ENCODE results near the gene DDX10. TPM values are rescaled to one million over a fixed set of nuclear protein-coding genes. Genes with fewer than 3 reads are reported as not detected.

DDX10 gene
- total RNA-seq, 2 donors from 2014 or later, result 18.5 to 33.1 TPM

DNA sequence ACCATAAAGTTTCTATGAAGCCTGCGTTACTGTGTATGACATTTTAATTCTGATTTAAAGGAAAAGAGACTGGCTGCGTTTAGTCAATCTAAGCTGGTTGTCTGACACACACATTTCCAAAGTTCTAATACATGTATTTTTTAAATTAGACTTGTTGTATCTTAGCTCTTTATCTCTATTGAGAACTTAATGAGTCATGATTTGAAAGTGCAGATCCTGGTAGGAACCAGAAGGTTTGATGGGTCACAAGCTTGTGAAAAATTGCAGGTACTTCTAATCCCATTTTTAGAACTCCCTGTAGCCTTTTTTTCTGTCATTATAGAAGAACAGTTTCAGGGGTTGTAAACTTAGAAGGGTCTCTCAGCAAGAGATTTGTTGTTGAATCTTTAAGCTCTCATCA, 210.3 kb downstream of the DDX10 start:
- H3K4me1 ChIP-seq (replicated peaks), result no peaks in the 10 kb centered on the region
- WGBS, result 84% methylated on average over 2 of the region's 2 CpGs
- no peak for DNase-seq (ENCODE audit: low spot score)
- H3K4me3 ChIP-seq, result no peak overlapping the region
- TF ChIP-seq, protein P1, sequence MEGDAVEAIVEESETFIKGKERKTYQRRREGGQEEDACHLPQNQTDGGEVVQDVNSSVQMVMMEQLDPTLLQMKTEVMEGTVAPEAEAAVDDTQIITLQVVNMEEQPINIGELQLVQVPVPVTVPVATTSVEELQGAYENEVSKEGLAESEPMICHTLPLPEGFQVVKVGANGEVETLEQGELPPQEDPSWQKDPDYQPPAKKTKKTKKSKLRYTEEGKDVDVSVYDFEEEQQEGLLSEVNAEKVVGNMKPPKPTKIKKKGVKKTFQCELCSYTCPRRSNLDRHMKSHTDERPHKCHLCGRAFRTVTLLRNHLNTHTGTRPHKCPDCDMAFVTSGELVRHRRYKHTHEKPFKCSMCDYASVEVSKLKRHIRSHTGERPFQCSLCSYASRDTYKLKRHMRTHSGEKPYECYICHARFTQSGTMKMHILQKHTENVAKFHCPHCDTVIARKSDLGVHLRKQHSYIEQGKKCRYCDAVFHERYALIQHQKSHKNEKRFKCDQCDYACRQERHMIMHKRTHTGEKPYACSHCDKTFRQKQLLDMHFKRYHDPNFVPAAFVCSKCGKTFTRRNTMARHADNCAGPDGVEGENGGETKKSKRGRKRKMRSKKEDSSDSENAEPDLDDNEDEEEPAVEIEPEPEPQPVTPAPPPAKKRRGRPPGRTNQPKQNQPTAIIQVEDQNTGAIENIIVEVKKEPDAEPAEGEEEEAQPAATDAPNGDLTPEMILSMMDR (IDR thresholded peaks at IDR 0.05), result no peak
- TF ChIP-seq POLR2A (IDR thresholded peaks at IDR 0.05) (no peak), POLR2AphosphoS5 (IDR thresholded peaks at IDR 0.05) (no peak)
- H3K9me3 ChIP-seq, result no peaks in the 10 kb centered on the region
- H3K27ac ChIP-seq, result no peak overlapping the region
- intact Hi-C loops (cut with DNase I), result no loop called here
- H3K36me3 ChIP-seq, result no peaks in the 10 kb centered on the region
- no peaks in the 10 kb centered on the region for H3K27me3 ChIP-seq (replicated peaks; ENCODE audit: insufficient read depth)

DNA sequence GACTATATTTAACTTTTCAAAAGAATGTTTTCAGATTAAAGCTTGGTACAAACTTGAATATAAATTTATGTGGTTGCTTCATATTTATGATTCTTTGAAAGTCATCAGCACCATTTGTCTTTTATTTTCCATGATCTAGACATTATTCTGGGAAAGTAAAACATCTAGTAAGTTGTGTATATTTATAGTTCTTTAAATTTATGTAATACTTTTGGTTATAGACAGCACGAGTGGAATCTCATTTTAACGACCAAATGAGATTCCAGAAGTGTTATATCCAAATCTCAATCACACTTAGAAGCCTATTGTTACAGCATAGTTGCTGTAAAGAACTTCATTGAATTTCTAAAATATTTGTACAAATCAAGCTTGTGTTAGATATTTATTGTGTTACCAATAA, 212.3 kb downstream of the DDX10 start:
- TF ChIP-seq, protein P1 (IDR thresholded peaks at IDR 0.05), result no peak
- DNase-seq (ENCODE audit: low spot score), result no peak
- Histone ChIP-seq H3K36me3 (no peaks in the 10 kb centered on the region), H3K4me1 (replicated peaks) (no peaks in the 10 kb centered on the region), H3K4me3 (no peak overlapping the region), H3K27me3 (replicated peaks; ENCODE audit: insufficient read depth) (no peaks in the 10 kb centered on the region), H3K9me3 (no peaks in the 10 kb centered on the region), H3K27ac (no peak overlapping the region)
- 84% methylated on average over 2 of the region's 2 CpGs for WGBS
- intact Hi-C loops (cut with DNase I), result no loop called here

DNA sequence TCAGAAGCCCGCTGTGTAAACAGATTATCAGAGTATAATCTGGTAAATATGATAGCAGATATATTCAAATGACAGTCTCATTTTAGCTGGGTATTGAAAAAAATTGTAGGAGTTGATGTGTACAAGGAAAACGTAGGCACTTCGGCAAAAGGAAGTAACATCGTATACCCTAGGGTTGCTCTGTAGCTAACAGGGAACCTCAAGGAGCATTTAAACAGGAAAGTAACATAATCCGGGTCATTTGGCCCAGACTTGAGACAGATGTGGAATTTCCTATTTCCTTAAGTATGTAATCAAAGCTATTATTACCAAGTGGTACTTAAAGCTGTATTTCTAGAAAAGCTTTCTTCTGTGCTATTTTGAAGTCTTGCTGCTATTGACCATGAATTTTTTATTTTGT, 215.6 kb downstream of the DDX10 start:
- Histone ChIP-seq H3K36me3 (no peaks in the 10 kb centered on the region), H3K4me1 (replicated peaks) (no peaks in the 10 kb centered on the region), H3K4me3 (no peak overlapping the region), H3K9me3 (no peaks in the 10 kb centered on the region), H3K27ac (no peak overlapping the region), H3K27me3 (replicated peaks; ENCODE audit: insufficient read depth) (no peaks in the 10 kb centered on the region)
- DNase-seq (ENCODE audit: low spot score), result no peak
- TF ChIP-seq POLR2A (IDR thresholded peaks at IDR 0.05) (no peak), POLR2AphosphoS5 (IDR thresholded peaks at IDR 0.05) (no peak)
- TF ChIP-seq, protein P1 (IDR thresholded peaks at IDR 0.05), result no peak
- WGBS, result 52% methylated on average over 5 of the region's 5 CpGs
- intact Hi-C loops (cut with DNase I), result no loop called here

DNA sequence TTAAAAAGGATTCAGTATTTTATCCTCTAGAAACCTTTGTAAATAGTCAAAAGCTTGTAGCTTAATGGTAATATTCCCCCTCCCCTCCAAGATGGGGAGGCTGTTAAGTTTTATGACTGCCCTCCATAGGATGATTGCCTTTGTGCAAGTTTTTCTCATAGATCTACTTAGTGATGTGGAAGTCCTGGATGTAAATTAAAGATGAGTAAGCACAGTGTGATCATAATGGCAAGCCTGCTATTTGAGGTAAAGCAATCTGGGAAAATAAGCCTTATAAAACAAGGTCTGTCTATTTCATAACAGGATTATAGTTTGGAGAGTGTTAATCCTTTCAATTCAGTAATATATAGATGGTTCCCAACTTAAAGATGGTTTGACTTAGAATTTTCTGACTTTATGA, 216.3 kb downstream of the DDX10 start:
- Histone ChIP-seq H3K9me3 (no peaks in the 10 kb centered on the region), H3K27ac (no peak overlapping the region), H3K27me3 (replicated peaks; ENCODE audit: insufficient read depth) (no peaks in the 10 kb centered on the region), H3K36me3 (no peaks in the 10 kb centered on the region), H3K4me3 (no peak overlapping the region), H3K4me1 (replicated peaks) (no peaks in the 10 kb centered on the region)
- intact Hi-C loops (cut with DNase I), result no loop called here
- TF ChIP-seq POLR2A (IDR thresholded peaks at IDR 0.05), result no peak
- no peak for TF ChIP-seq POLR2AphosphoS5 (IDR thresholded peaks at IDR 0.05)
- TF ChIP-seq, protein P1 (IDR thresholded peaks at IDR 0.05), result no peak
- no peak for DNase-seq (ENCODE audit: low spot score)

DNA sequence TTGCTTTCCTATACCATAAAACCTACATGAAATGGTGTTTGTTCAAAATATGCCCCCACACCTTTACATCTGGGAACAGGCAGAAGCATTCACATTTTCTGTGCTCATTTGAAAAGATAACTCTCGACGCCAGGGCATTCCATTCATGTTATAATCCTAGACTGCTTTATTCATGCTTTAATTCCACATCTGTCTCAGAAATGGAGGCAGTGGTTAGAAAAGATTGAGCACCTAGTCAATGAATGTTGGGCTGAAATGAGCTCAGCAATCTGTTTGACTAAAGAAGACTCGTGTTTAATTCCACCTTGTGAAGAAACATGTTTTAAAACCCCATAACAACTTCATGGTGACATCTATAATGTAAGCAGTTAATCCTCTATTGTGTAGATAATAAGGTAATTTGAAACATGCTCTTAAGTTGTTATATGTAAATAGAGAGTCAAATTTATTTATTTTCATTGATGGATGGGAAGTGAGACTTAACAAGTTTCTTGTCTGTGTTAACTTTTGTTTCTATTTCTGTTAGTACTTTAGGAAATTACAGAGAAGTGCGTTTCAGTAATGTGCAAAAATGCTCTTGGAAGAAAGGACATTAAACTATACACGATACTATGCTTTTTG, 217.5 kb downstream of the DDX10 start:
- TF ChIP-seq, protein P1 (IDR thresholded peaks at IDR 0.05), result no peak

More for the DNA sequence above, 217.5 kb downstream of the DDX10 start:
- H3K36me3 ChIP-seq, result no peaks in the 10 kb centered on the region
- no peak for DNase-seq (ENCODE audit: low spot score)
- H3K9me3 ChIP-seq, result no peaks in the 10 kb centered on the region
- H3K27me3 ChIP-seq (replicated peaks; ENCODE audit: insufficient read depth), result no peaks in the 10 kb centered on the region
- no peak overlapping the region for H3K4me3 ChIP-seq
- WGBS, result 80% methylated on average over 5 of the region's 5 CpGs
- intact Hi-C loops (cut with DNase I), result no loop called here
- H3K27ac ChIP-seq, result no peak overlapping the region
- no peaks in the 10 kb centered on the region for H3K4me1 ChIP-seq (replicated peaks)
